ENCODE results near the gene CMC1. TPM values are rescaled to one million over a fixed set of nuclear protein-coding genes. Genes with fewer than 3 reads are reported as not detected.

Gene CMC1
- total RNA-seq, 1 donor from 2014 or later = 21.3 TPM

GRCh38 chr3:28335246-28335645 lies 93.8 kb downstream of the CMC1 start:
- no peak for DNase-seq
- Mint-ChIP-seq H3K4me1 (peaks cover 6% of the 10 kb centered on the region), H3K27me3 (no peaks in the 10 kb centered on the region), H3K9me3 (no peaks in the 10 kb centered on the region), H3K4me3 (no peak overlapping the region), H3K36me3 (ENCODE audit: low read depth) (peaks cover 23% of the 10 kb centered on the region), H3K27ac (no peak overlapping the region)
- intact Hi-C loops (cut with micrococcal nuclease) = no loop called here

DNA sequence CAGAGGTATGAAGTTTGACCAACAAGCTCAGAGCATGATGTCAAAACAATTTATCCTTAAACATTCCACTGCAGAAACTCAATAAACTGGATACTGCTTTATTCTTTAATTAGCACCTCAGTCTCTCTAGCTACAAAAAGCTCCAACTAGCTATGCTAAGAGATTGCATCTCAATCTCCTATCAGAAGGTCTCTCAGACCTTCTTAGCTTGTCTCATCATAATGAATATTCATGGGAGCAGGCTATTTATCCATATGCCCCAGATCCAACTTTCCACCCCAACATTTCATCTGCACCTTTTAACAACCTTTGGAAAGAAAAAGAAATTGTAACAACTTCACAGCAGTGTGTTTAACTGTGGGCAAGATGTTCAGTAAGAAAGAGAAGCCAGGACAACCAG lies 95.8 kb downstream of the CMC1 start:
- no peaks in the 10 kb centered on the region for H3K9me3 Mint-ChIP-seq
- H3K4me1 Mint-ChIP-seq = peaks cover 12% of the 10 kb centered on the region
- H3K4me3 Mint-ChIP-seq = no peak overlapping the region
- intact Hi-C loops (cut with micrococcal nuclease) = no loop called here
- H3K27me3 Mint-ChIP-seq = no peaks in the 10 kb centered on the region
- peaks cover 22% of the 10 kb centered on the region for H3K36me3 Mint-ChIP-seq (ENCODE audit: low read depth)
- H3K27ac Mint-ChIP-seq = no peak overlapping the region
- no peak for DNase-seq

GRCh38 chr3:28343144-28343543 lies 101.7 kb downstream of the CMC1 start:
- Mint-ChIP-seq H3K27me3 (no peaks in the 10 kb centered on the region), H3K27ac (peak overlapping the region; percentile 39), H3K36me3 (ENCODE audit: low read depth) (peaks cover 14% of the 10 kb centered on the region), H3K4me3 (no peak overlapping the region), H3K9me3 (no peaks in the 10 kb centered on the region), H3K4me1 (peaks cover 45% of the 10 kb centered on the region)
- intact Hi-C loops (cut with micrococcal nuclease) = loop anchor here (10.0 kb wide), 1 partner anchor 888 kb away; no protein-coding TSS in a partner anchor
- no peak for DNase-seq

- peaks cover 53% of the 10 kb centered on the region for H3K4me1 Mint-ChIP-seq
- no peak for DNase-seq
- peaks cover 13% of the 10 kb centered on the region for H3K36me3 Mint-ChIP-seq (ENCODE audit: low read depth)
- no peak overlapping the region for H3K27ac Mint-ChIP-seq
- intact Hi-C loops (cut with micrococcal nuclease) = loop anchor here (5.0 to 10.0 kb wide), 4 partner anchors 418 to 891 kb away; no protein-coding TSS in a partner anchor
- H3K4me3 Mint-ChIP-seq = peak overlapping the region; percentile 98
- no peaks in the 10 kb centered on the region for H3K9me3 Mint-ChIP-seq
- no peaks in the 10 kb centered on the region for H3K27me3 Mint-ChIP-seq
Measured at GRCh38 chr3:28345690-28346089, 104.3 kb downstream of the CMC1 start.

- peak overlapping the region; percentile 98 for H3K4me3 Mint-ChIP-seq
- no peaks in the 10 kb centered on the region for H3K27me3 Mint-ChIP-seq
- peaks cover 50% of the 10 kb centered on the region for H3K4me1 Mint-ChIP-seq
- H3K27ac Mint-ChIP-seq = peak overlapping the region; percentile 96
- H3K9me3 Mint-ChIP-seq = peaks cover 4% of the 10 kb centered on the region
- intact Hi-C loops (cut with micrococcal nuclease) = loop anchor here (1.0 to 10.0 kb wide), 6 partner anchors 21 to 893 kb away; partner anchors contain the start of gene SLC4A7
- peaks cover 20% of the 10 kb centered on the region for H3K36me3 Mint-ChIP-seq (ENCODE audit: low read depth)
- no peak for DNase-seq
Measured at GRCh38 chr3:28347374-28348264, 106.2 kb downstream of the CMC1 start.

DNA sequence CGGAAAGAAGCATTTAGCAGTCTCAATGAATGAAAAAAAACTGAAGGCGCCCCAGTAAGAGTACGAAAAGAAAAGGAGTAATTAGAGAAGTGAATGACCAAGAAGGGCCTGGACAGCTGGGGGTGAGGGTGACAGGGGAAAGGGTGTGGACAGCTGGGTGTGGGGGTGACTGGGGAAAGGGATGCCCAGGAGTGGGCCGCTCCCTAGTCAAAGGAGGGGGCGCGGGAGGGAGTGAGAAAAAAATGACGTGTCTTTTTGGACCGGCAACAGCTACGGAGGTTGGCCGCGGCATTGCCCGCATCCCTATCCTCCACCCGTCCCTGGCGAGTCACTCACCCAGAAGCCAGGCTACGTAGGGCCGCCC lies 106.8 kb downstream of the CMC1 start:
- peak overlapping the region; percentile 96 for H3K27ac Mint-ChIP-seq
- no peak for DNase-seq
- H3K36me3 Mint-ChIP-seq (ENCODE audit: low read depth) = peaks cover 20% of the 10 kb centered on the region
- peak overlapping the region; percentile 98 for H3K4me3 Mint-ChIP-seq
- H3K9me3 Mint-ChIP-seq = peaks cover 4% of the 10 kb centered on the region
- H3K4me1 Mint-ChIP-seq = peaks cover 45% of the 10 kb centered on the region
- no peaks in the 10 kb centered on the region for H3K27me3 Mint-ChIP-seq
- intact Hi-C loops (cut with micrococcal nuclease) = loop anchor here (1.0 to 10.0 kb wide), 6 partner anchors 22 to 893 kb away; partner anchors contain the start of gene SLC4A7

DNA sequence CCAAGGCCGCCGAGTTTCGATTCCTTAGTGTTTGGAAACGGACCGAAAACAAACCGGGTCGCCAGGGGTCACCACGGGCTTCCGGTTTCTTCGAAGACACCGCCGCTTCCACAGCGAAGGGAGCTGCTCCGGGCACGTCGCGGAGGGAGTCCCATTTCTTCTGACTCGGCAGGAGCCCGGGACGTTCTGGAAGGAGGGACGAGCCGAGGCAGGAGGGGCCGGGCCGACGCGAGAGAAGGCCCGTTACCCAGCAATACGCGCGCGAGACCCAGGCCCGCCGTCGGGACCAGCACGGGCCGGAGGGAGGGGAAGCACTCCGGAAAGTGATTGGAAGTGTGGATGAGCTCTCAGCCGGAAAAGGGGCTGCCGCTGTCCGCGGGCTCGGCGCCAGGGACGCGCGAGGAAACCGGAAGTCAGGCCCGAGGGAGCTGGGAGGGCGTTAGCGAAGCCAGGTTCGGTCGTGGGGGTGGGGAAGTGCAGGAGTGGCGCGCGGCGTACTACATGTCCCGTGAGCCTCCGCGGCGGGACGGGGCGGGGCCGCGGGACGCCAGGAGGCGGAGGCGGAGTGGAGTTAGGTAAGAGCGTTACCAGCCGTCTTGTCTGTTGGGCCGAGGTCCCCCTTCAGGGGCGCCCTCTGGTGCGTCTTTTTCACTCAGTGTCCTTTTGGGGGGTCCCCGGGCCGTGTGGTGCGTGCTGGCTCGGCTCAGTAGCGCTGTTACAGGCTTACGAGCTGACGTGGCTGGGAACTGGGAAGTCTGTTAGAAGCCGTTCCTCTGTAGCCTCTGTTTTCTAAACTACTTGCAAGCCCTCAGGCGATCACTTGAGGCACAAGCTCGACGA lies 107.4 kb downstream of the CMC1 start, which contains the start of the genes AZI2 and ZCWPW2:
TSS of gene AZI2 (minus strand) at position 196 of the 840 bp plus-strand sequence. CDS start 8,207 bp downstream, outside the sequence.
TSS of gene ZCWPW2 (plus strand) at position 93 of the 840 bp plus-strand sequence. CDS start 64,348 bp downstream, outside the sequence.
- Mint-ChIP-seq H3K4me1 (peaks cover 41% of the 10 kb centered on the region), H3K9me3 (peaks cover 5% of the 10 kb centered on the region), H3K36me3 (ENCODE audit: low read depth) (peaks cover 25% of the 10 kb centered on the region), H3K27ac (peak within 1 kb of the TSS; percentile 96), H3K4me3 (peak within 1 kb of the TSS; percentile 98), H3K27me3 (no peaks in the 10 kb centered on the region)
- peak; percentile 98 for DNase-seq
- intact Hi-C loops (cut with micrococcal nuclease) = loop anchor here (1.0 to 10.0 kb wide), 7 partner anchors 23 to 894 kb away; partner anchors contain the start of genes CMC1 and SLC4A7

GRCh38 chr3:28349469-28350000 lies 108.1 kb downstream of the CMC1 start:
- Mint-ChIP-seq H3K36me3 (ENCODE audit: low read depth) (peaks cover 29% of the 10 kb centered on the region), H3K9me3 (peaks cover 9% of the 10 kb centered on the region), H3K4me1 (peaks cover 41% of the 10 kb centered on the region), H3K27ac (peak overlapping the region; percentile 96), H3K4me3 (peak overlapping the region; percentile 98), H3K27me3 (no peaks in the 10 kb centered on the region)
- no peak for DNase-seq
- intact Hi-C loops (cut with micrococcal nuclease) = loop anchor here (1.0 to 10.0 kb wide), 5 partner anchors 108 to 895 kb away; partner anchors contain the start of gene CMC1

Other genes starting within 250 kb of the CMC1 start
- gene ZCWPW2, start 107.1 kb downstream of the CMC1 start, total RNA-seq = 0.14 TPM in 1 of 2 replicates, not detected in the other
- 35.6 and 38.7 TPM in 2 replicates for gene AZI2, start 107.2 kb downstream of the CMC1 start, total RNA-seq